ENCODE measurements around the gene ANKRD34A.

Gene ANKRD34A

GRCh38 chr1:145964328-145965118 is at the start of gene ANKRD34A, which contains the start of gene POLR3GL:
Gene ANKRD34A, minus strand, starts transcription at chr1:145964575. Its CDS starts 2,816 bp downstream, at chr1:145961759.
Gene POLR3GL, plus strand, starts transcription at chr1:145964690. Its CDS starts 10,176 bp downstream, at chr1:145974866.
- DNase-seq: peak; percentile 66 to 98 (median 92)

- no peak for DNase-seq
Measured at GRCh38 chr1:146013559-146013922, 49.2 kb upstream of the ANKRD34A start.

GRCh38 chr1:146012703-146013558 is 48.6 kb upstream of the ANKRD34A start:
- DNase-seq: peak in 13 of 58 donors; percentile 1 to 49 (median 12)

GRCh38 chr1:146010126-146010738 is 45.9 kb upstream of the ANKRD34A start:
- no peak for DNase-seq

GRCh38 chr1:146007489-146008133 is 43.2 kb upstream of the ANKRD34A start:
- DNase-seq: no peak

GRCh38 chr1:146001709-146002108 is 37.3 kb upstream of the ANKRD34A start:
- no peak for DNase-seq

- no peak for DNase-seq
Measured at GRCh38 chr1:145999321-146000024, 35.1 kb upstream of the ANKRD34A start.

- peak in 1 of 58 donors; percentile 16 for DNase-seq
Measured at GRCh38 chr1:145997718-145998023, 33.3 kb upstream of the ANKRD34A start.

GRCh38 chr1:145997016-145997717 is 32.8 kb upstream of the ANKRD34A start:
- peak in 7 of 58 donors; percentile 10 to 76 (median 64) for DNase-seq

- peak; percentile 77 to 100 (median 98) for DNase-seq
Measured at GRCh38 chr1:145996433-145997015, 32.1 kb upstream of the ANKRD34A start, which contains the start of gene TXNIP. Gene TXNIP, minus strand, starts transcription at chr1:145996579. Its CDS starts 313 bp downstream, at chr1:145996266.

GRCh38 chr1:145995964-145996432 is 31.6 kb upstream of the ANKRD34A start:
- peak in 3 of 58 donors; percentile 6 to 15 (median 9) for DNase-seq

GRCh38 chr1:145995148-145995881 is 30.9 kb upstream of the ANKRD34A start:
- DNase-seq: no peak

GRCh38 chr1:145994391-145995120 is 30.2 kb upstream of the ANKRD34A start:
- DNase-seq: peak in 3 of 58 donors; percentile 13 to 21 (median 20)

GRCh38 chr1:145993618-145994390 is 29.4 kb upstream of the ANKRD34A start:
- DNase-seq: no peak

GRCh38 chr1:145992958-145993617 is 28.7 kb upstream of the ANKRD34A start:
- DNase-seq: no peak

- no peak for DNase-seq
Measured at GRCh38 chr1:145992502-145992936, 28.1 kb upstream of the ANKRD34A start.
